Fibroblast of skin of right quadriceps (primary cell): ENCODE data around the gene WDR7.

Experiments
- DNase-seq: peaks from one replicate; pipeline ENCODE4 v3.0.0-alpha.2; 2013

The WDR7 gene

DNA sequence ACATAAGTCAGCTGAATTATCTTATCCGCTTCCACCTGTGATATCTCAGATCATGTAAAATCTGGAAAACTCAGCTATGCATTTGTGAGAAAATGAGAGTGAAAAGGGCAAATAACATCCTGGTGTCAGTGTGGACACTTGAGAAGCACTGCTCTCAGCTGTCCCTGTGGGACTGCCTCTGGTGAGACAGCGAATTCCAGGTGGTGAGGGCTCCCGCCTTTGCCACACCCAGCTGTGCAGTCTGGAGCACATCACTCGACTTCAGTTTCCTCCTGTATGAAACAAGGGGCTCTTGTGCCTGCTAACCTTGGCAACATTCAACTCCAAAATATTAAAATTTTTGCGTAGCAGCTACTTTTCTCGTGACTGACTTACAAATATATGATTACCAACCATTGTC, 300.9 kb downstream of the WDR7 start:
- DNase-seq = no peak

DNA sequence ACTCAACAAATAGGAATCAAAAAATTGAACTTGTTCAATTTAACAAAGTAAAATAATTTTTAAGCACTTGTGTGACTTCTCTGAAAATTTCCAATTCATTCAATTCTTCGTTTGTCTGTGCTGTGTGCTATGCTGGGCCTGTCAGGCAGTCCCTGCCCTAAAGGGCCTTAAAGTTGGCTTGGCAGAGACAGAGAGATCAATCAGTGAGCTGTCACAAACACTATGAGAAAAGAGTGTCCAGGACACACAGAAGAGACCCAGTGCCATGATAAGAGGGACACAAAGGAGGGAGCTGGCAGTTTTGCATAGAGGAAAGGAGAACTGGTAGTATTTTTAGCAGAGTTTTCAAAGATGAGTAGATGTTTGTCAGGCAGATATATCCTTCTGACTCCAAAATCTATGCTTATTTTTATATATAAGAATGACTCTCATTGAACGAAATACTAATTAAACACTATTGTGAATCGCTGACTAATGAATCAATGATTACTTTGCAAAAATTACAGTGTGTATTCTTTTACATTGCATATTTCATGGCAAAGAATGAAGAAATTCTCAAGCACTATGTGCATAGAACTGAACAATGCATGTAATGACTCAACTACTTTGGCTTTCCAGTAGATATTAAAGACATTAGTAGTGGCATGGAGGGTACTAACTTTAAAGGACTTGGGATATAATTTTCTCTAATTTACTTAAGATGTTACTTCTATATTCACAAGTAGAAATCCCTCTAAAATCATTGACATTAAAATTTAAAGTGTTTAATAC, 302.5 kb downstream of the WDR7 start:
- DNase-seq = no peak

- DNase-seq = no peak
Observed at GRCh38 chr18:56955490-56955889, 304.3 kb downstream of the WDR7 start.

GRCh38 chr18:56959120-56959519, 308.0 kb downstream of the WDR7 start:
- no peak for DNase-seq

DNA sequence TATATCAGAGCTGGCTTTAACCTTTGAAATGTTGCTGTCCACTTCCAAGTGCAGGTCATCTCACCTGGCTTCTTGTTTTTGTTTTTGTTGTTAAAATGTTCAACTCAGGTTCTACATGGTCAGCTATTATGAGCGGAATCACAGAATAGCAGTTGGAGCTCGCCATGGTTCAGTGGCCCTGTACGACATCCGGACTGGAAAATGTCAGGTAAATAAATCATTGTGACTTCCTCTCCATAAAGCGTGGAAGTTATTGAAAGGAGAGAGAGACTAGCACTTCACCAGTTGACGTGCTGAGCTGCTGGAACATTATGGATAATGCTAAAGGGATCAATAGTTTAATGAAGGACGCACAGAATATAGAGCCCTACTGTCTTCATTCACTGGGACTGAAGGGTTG, 311.2 kb downstream of the WDR7 start:
- DNase-seq = no peak

- no peak for DNase-seq
Observed at GRCh38 chr18:56967035-56967434, 315.9 kb downstream of the WDR7 start.

- peak; percentile 11 for DNase-seq
Observed at GRCh38 chr18:56973487-56973886, 322.3 kb downstream of the WDR7 start.

DNA sequence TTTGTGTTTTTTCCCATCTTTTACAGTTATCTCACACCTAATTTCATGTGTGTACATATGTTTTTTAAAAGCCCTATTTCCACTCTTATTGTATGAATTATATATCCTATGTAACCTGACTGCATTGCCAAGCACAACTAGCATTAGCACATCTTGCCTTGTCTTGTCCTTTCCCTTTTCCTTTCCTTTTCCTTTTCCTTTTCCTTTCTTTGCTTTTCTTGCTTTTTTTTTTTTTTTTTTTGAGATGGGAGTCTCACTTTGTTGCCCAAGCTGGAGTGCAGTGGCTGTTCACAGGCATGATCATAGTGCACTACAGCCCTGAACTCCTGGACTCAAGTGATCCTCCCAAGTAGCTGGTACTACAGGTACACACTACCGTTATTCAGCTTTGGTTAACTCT, 323.0 kb downstream of the WDR7 start:
- no peak for DNase-seq

GRCh38 chr18:56975276-56975675, 324.1 kb downstream of the WDR7 start:
- DNase-seq = no peak

- no peak for DNase-seq
Observed at GRCh38 chr18:56977309-56977708, 326.1 kb downstream of the WDR7 start.

DNA sequence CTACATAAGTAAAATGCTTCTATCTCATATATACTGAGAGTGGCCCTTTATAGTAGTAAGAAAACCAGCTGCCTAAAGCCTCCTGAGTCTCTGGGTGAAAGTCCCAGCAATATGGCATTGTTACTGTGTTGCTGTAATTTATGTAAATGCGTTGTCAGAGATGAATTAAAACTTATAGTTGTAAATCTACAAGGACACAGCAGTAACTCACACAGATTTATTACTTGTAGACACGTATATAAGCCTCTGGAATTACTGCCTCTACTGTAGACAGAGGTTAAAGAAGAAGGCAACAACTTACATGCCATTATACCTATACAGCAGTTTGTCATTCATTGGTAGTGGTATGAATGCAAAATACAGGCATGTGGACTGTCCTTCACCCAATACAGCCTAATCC, 326.6 kb downstream of the WDR7 start:
- DNase-seq = no peak

- DNase-seq = no peak
Observed at GRCh38 chr18:56980151-56980550, 329.0 kb downstream of the WDR7 start.

GRCh38 chr18:56982766-56983165, 331.6 kb downstream of the WDR7 start:
- no peak for DNase-seq

DNA sequence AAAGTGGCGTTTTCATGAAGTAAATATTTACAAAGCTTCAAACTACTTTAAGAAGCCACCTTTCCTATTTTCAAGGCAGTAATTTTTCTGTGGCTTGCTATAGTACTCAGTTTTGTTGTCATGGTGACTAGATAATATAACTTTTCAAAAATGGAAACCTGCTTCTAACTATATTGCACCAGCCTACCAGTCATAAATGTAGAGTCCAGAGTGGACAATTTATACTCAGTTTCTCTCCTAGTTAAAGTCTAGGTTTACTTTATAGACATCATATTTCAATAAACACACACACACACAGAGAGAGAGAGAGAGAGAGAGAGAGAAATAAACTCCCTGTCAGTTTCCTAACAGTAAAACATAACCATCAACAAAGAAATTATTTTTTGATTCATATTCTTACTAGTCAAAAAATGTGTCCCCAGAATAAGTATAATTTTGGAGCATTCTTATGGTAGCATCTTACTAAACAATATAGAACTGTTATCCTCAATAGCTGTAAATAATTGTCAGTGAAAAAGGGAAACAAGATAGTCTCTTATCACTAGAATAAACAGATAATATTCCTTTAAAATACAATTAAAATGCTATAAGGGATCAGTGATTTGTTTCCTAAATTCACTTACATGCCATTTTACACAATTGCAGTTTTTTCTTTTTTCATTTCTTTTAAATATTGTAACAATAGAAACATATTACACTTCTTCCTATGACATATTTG, 332.3 kb downstream of the WDR7 start:
- DNase-seq = no peak

DNA sequence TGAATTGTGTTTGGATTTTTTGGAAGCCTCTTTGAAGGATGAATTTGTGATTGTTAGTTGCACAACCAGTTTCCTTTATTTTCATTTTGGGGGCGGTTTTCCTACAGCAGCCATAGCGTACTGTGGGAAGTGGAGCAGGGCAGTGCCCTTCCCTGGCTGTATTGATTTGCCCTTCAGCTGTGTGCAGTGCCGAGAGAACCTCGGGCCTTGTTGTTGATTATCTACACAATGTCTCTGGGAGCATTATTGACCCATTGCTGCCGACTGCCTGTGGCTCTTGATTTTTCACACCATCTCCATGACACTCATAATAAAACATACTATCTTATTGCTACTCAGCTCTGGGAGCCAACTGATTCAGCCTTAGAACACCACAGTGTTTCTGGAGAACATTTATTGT, 333.6 kb downstream of the WDR7 start:
- DNase-seq = no peak

- no peak for DNase-seq
Observed at GRCh38 chr18:56986829-56987228, 335.7 kb downstream of the WDR7 start.

DNA sequence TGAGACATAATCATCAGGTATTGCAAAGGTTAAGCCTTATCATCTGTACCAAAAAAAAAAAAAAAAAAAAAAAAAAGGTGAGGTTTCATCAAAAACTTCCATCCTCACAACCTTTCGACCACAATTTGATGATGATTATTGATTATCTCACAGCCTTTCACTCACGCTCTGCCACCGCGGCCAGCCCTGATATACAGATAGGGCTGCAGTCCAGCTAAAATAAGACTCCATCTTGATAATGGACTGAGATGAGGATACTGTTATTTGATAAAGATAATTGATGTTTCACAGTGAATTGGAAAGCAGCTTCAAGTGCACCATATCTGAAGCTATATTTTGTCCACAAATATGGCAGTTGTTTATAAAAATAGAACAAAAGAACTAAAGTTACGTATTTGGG, 336.1 kb downstream of the WDR7 start:
- no peak for DNase-seq

DNA sequence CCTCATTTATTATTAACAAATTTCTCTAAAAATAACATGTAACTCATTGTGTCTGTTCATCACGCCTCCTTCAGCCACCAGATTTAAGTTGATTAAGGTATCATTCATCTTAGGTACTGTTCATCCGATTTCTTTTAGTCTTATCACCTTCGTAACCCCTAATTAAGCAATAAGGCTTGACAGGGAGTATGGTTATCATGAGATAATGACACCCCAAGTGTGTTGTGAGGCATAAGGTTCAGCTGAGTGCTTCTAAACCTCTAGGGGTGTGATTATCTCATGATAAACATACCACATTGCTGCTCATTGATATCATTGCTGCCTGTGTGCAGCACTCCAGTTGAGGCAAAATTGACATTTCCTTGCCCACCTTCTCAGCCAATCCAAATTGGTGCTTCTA, 336.9 kb downstream of the WDR7 start:
- DNase-seq = no peak

DNA sequence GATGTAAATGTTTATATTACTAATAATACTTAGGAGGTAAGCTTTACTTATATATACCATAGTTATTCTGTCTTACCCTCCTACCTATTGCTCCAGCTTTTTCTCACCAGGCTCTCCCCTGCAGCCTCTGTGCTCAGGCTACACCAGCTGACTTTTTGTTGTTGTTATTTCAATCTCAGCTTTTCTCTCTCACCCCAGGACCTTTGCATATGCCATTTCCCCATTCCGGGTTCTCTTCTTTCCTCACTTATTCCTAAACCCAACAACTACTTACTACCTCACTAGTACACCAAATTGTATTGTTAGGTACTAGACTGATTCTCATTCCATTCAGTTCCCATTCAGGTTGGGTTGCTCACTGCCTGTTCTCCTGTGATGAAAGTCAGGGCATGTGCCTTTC, 339.5 kb downstream of the WDR7 start:
- no peak for DNase-seq

DNA sequence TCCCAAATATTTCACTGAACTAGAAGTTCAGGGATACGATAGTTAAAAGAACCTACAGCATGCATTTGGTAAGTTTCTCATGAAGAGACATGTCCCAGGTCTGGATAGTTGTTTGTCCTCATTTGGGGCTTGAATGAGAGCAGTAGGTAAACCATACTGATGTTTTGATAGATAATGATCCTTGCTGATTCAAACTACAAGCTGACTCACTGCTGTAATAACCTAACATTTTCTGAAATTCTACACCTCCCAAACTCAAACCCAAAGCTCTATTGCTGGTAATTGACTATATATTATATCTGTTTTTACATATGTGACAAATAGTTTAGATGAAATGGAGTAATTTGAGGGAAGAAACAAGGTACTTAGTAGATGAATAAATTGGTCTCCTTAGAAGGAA, 341.6 kb downstream of the WDR7 start:
- DNase-seq = peak; percentile 10

GRCh38 chr18:56995579-56996188, 344.5 kb downstream of the WDR7 start:
- DNase-seq = no peak

GRCh38 chr18:56997200-56997599, 346.0 kb downstream of the WDR7 start:
- DNase-seq = no peak

GRCh38 chr18:56999823-57000222, 348.7 kb downstream of the WDR7 start:
- DNase-seq = no peak

DNA sequence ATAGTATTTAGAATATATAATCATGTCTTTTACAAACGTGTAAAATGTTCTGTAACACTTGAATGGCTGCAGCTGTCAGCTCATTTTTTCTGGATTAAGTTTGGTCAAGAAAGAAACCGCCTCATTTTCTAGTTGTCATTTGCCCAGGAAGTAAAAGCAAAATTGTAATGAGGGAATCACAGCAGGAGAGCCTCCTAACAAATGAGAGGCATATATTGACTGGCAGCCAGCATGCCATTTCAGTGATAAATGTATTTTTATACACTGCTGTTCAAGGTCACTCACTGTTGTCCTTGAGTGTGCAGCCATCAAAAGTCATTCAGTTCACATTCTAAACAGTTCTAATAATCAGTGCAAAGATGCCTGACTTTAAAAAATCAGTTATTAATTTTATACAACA, 351.5 kb downstream of the WDR7 start:
- DNase-seq = no peak
